Esophagus muscularis mucosa (tissue), 4 donors: ENCODE data around the gene ATP6V0E1. TPM values are rescaled to one million over a fixed set of nuclear protein-coding genes. Genes with fewer than 3 reads are reported as not detected.

Experiments used
- DNase-seq: peaks from one replicate; pipeline ENCODE4 v3.0.0-alpha.2; 2017; ENCODE audit errors: extremely low spot score
- H3K27ac ChIP-seq, 4 donors: fragments of 200-600 bp; sonication (generic); replicated peaks in 1 of 4; 1 replicate in 3 of 4; 2 replicates in 1 of 4; pipeline ENCODE4 v1.5.1; 2016 to 2019; ENCODE audit warnings: mild to moderate bottlenecking in 1 of 4
- H3K27me3 ChIP-seq, 4 donors: fragments of 200-600 bp; sonication (generic); one replicate each; pipeline versions ENCODE4 v1.5.1 to v1.6.0; 2016 to 2019
- H3K36me3 ChIP-seq, 4 donors: fragments of 200-600 bp; sonication (generic); one replicate each; pipeline ENCODE4 v1.5.1; 2016 to 2019
- H3K4me1 ChIP-seq, 4 donors: fragments of 200-600 bp; sonication (generic); one replicate each; pipeline ENCODE4 v1.5.1; 2016 to 2019
- H3K4me3 ChIP-seq, 4 donors: fragments of 200-600 bp; sonication (generic); 1 replicate in 2 of 4; 2 replicates in 2 of 4; pipeline ENCODE4 v1.5.1; 2016 to 2019; ENCODE audit warnings: mild to moderate bottlenecking in 4 of 4, moderate library complexity in 1 of 4
- H3K9me3 ChIP-seq, 4 donors: fragments of 200-600 bp; sonication (generic); 1 replicate in 3 of 4; 2 replicates in 1 of 4; pipeline ENCODE4 v1.5.1; 2016 to 2019
- CTCF ChIP-seq, 3 experiments: fragments of 200-600 bp in 2 of 3; fragments of 450-650 bp in 1 of 3; sonication (generic) in 2 of 3; IDR thresholded peaks; one replicate each; pipeline ENCODE4 v1.5.1; 2017 to 2019; ENCODE audit warnings: antibody characterized with exemption in 3 of 3, mild to moderate bottlenecking in 2 of 3, moderate library complexity in 1 of 3
- EP300 ChIP-seq: sonication (generic); formaldehyde crosslinking; IDR thresholded peaks from one replicate; pipeline ENCODE4 v1.6.1; 2017; ENCODE audit warnings: antibody characterized with exemption
- POLR2A ChIP-seq: fragments of 450-650 bp; IDR thresholded peaks from one replicate; pipeline ENCODE4 v1.6.1; 2017; ENCODE audit warnings: antibody characterized with exemption, moderate library complexity, mild to moderate bottlenecking, low read depth
- POLR2AphosphoS5 ChIP-seq, 2 donors: sonication (generic); formaldehyde crosslinking; IDR thresholded peaks; one replicate each; pipeline ENCODE4 v1.6.1; 2017; ENCODE audit warnings: antibody characterized with exemption in 2 of 2
- WGBS: methylation state at CpG from one replicate; pipeline ENCODE4 v1.1.5; 2018; 5-methylcytosine and 5-hydroxymethylcytosine counted together
- intact Hi-C: fragments of 100-400 bp; cut with DNase I; formaldehyde crosslinking; loops from one replicate; pipeline ENCODE4 v1.15.1; 2023
- total RNA-seq, 4 donors: library from RNA; depleted of rRNA; stranded (reverse); fragments of >200 nt; gene quantifications; one replicate each; pipeline versions ENCODE4 v1.1.0 to v1.2.1, GENCODE V29; 2016

Gene ATP6V0E1
- total RNA-seq, 4 donors from 2014 or later: 106 to 210 (median 133) TPM

- no peak for DNase-seq
- H3K4me3 ChIP-seq: peak overlapping the region; percentile 88 to 100 (median 96)
- TF ChIP-seq POLR2A (no peak), CTCF (IDR thresholded peaks at IDR 0.05) (no peak), EP300 (no peak), POLR2AphosphoS5 (IDR thresholded peaks at IDR 0.05) (no peak)
- H3K27ac ChIP-seq: peak overlapping the region in 1 of 4 donors; percentile 97
- intact Hi-C loops: loop anchor here (10.0 kb wide), 1 partner anchor 90 kb away; the partner anchor contains the start of gene BNIP1
- H3K27me3 ChIP-seq: peaks cover 0 to 4% (median 0%) of the 10 kb centered on the region in 4 donors
- H3K36me3 ChIP-seq: no peaks in the 10 kb centered on the region
- peaks cover 24 to 39% (median 32%) of the 10 kb centered on the region in 4 donors for H3K4me1 ChIP-seq
- 29% methylated on average over 10 of the region's 10 CpGs for WGBS
- H3K9me3 ChIP-seq: no peaks in the 10 kb centered on the region
These were observed 71.6 kb downstream of the ATP6V0E1 start for GRCh38 chr5:173055042-173055721.

- WGBS: 1% methylated on average over 11 of the region's 11 CpGs
- intact Hi-C loops: loop anchor here (10.0 kb wide), 1 partner anchor 89 kb away; the partner anchor contains the start of gene BNIP1
- peaks cover 26 to 43% (median 37%) of the 10 kb centered on the region in 4 donors for H3K4me1 ChIP-seq
These were observed 72.1 kb downstream of the ATP6V0E1 start for GRCh38 chr5:173055722-173055982.

GRCh38 chr5:173055983-173056782, 72.6 kb downstream of the ATP6V0E1 start, which contains the start of gene CREBRF:
Gene CREBRF, plus strand, starts transcription at chr5:173056352. Its CDS starts 24,424 bp downstream, at chr5:173080776.
- Histone ChIP-seq H3K36me3 (no peaks in the 10 kb centered on the region), H3K27ac (peak within 1 kb of the TSS; percentile 96 to 100 (median 98)), H3K4me3 (peak within 1 kb of the TSS; percentile 88 to 100 (median 96)), H3K4me1 (peaks cover 26 to 46% (median 41%) of the 10 kb centered on the region in 4 donors), H3K27me3 (peaks cover 0 to 4% (median 0%) of the 10 kb centered on the region in 4 donors), H3K9me3 (no peaks in the 10 kb centered on the region)
- TF ChIP-seq EP300 (no peak), POLR2AphosphoS5 (IDR thresholded peaks at IDR 0.05) (peak; percentile 83 to 96)
- WGBS: 0% methylated on average over 33 of the region's 74 CpGs
- intact Hi-C loops: loop anchor here (2.0 to 10.0 kb wide), 2 partner anchors 71 to 89 kb away; partner anchors contain the start of gene BNIP1
- peak; percentile 100 for DNase-seq

More at GRCh38 chr5:173055722-173055982, 72.1 kb downstream of the ATP6V0E1 start:
- peak overlapping the region; percentile 2 to 100 (median 96) for H3K27ac ChIP-seq
- peaks cover 0 to 4% (median 0%) of the 10 kb centered on the region in 4 donors for H3K27me3 ChIP-seq
- TF ChIP-seq POLR2AphosphoS5 (IDR thresholded peaks at IDR 0.05): no peak
- TF ChIP-seq EP300: no peak
- TF ChIP-seq CTCF (IDR thresholded peaks at IDR 0.05): no peak
- no peak for TF ChIP-seq POLR2A
- no peaks in the 10 kb centered on the region for H3K9me3 ChIP-seq
- DNase-seq: no peak
- no peaks in the 10 kb centered on the region for H3K36me3 ChIP-seq
- H3K4me3 ChIP-seq: peak overlapping the region; percentile 88 to 100 (median 96)

GRCh38 chr5:173056783-173057061, 73.2 kb downstream of the ATP6V0E1 start:
- intact Hi-C loops: loop anchor here (2.0 to 10.0 kb wide), 2 partner anchors 72 to 88 kb away; partner anchors contain the start of gene BNIP1
- peak overlapping the region; percentile 96 to 100 (median 98) for H3K27ac ChIP-seq
- H3K27me3 ChIP-seq: peaks cover 0 to 4% (median 0%) of the 10 kb centered on the region in 4 donors
- H3K9me3 ChIP-seq: no peaks in the 10 kb centered on the region
- TF ChIP-seq CTCF (IDR thresholded peaks at IDR 0.05): no peak
- no peak for TF ChIP-seq EP300
- no peak for TF ChIP-seq POLR2AphosphoS5 (IDR thresholded peaks at IDR 0.05)
- DNase-seq: no peak
- WGBS: 0% methylated on average over 8 of the region's 27 CpGs
- peaks cover 26 to 50% (median 47%) of the 10 kb centered on the region in 4 donors for H3K4me1 ChIP-seq
- peak overlapping the region; percentile 88 to 100 (median 96) for H3K4me3 ChIP-seq
- no peaks in the 10 kb centered on the region for H3K36me3 ChIP-seq
